Measurements from ENCODE around the gene IFT43. TPM values are rescaled to one million over a fixed set of nuclear protein-coding genes. Genes with fewer than 3 reads are reported as not detected.

The IFT43 gene
- total RNA-seq, 2 experiments from 2014 or later, result 4.5 TPM

DNA sequence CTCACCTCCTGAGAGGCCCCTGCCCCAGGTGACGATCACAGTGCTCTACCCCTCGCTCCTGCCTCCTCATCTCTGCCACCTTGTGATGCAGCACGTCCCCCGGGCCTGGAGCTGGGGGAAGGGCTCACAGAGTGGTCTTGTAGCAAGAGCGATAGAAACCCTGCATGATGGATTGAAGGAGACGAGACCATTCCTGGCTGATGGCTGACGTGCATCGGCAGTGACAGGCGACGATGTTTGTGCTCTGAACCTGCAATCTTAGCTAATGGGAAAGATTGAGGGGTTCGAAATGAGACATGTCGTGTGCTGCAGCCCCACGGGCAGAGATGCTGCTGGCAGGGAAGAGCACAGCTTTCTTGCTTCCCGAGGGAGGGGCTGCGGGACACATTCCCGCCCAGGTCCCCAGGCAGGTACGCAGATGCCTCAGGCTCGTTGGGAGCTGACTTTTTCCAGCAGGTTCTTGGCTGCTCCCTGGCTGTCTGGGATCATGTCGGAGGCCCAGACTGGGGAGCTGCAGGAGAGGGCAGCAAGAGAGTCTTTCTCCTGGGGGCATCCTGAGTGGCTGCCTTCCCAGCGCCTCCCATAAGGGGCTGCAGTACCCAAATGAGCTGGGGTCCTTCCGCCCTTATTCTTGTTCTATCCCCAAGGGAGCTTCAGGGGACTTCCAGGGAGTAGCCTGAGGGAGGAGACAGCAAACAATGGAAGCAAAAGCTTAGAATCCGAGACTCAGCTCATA, 127.5 kb downstream of the IFT43 start:
- DNase-seq, result no peak
- Mint-ChIP-seq H3K4me1 (no peaks in the 10 kb centered on the region), H3K27me3 (no peaks in the 10 kb centered on the region), H3K36me3 (ENCODE audit: low read depth) (no peaks in the 10 kb centered on the region), H3K9me3 (no peaks in the 10 kb centered on the region), H3K27ac (no peak overlapping the region), H3K4me3 (no peak overlapping the region)
- ChIA-PET CTCF (interaction anchor here (1.3 kb wide), 1 partner anchor 62 kb away, joined by 3 read pairs; no protein-coding TSS in a partner anchor), POLR2A (no interaction called here)

DNA sequence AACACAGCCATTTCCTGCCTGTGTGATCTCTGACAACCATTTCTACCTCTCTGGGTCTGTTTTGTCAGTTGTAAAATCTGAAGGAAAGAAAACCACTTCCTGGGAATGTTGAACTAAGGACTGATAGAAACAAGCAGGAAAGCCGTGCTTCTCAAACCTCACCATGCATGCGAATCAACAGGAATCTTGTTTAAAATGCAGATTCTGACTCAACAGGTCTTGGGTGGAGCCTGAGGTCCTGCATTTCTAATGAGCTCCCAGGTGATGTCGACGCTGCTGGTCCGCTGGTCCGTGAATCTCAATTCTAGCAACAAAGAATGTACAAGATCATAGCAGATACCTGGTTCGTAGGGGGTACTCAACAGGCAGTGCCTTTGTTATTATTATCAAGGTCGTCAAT, 128.1 kb downstream of the IFT43 start:
- ChIA-PET POLR2A (no interaction called here), CTCF (interaction anchor here (1.3 kb wide), 1 partner anchor 63 kb away, joined by 3 read pairs; no protein-coding TSS in a partner anchor)
- no peaks in the 10 kb centered on the region for H3K9me3 Mint-ChIP-seq
- H3K4me1 Mint-ChIP-seq, result no peaks in the 10 kb centered on the region
- H3K27me3 Mint-ChIP-seq, result no peaks in the 10 kb centered on the region
- no peak for DNase-seq
- no peak overlapping the region for H3K4me3 Mint-ChIP-seq
- H3K36me3 Mint-ChIP-seq (ENCODE audit: low read depth), result no peaks in the 10 kb centered on the region
- no peak overlapping the region for H3K27ac Mint-ChIP-seq

DNA sequence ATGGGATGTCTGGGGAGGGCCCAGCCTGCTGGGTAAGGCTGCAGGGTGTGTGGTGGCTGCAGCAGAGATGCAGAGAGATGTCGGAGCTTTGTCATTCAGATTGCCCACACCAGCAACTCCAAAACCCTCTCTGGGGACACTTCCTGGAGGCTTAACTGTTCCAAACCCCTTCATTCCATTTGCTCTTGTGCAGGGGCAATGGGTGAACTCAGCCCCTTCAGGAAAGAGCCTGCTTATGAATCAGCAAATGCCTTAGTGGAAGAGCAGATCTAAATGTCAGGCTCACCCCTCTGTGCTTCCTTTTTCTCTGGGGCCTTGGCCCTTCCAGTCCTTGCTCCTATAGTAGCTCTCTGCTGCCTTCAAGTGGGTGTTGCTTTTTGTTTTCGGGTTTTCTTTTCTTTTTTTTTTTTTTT, 129.5 kb downstream of the IFT43 start:
- Mint-ChIP-seq H3K36me3 (ENCODE audit: low read depth) (no peaks in the 10 kb centered on the region), H3K4me1 (no peaks in the 10 kb centered on the region), H3K9me3 (no peaks in the 10 kb centered on the region), H3K27me3 (no peaks in the 10 kb centered on the region), H3K4me3 (no peak overlapping the region), H3K27ac (no peak overlapping the region)
- DNase-seq, result no peak
- POLR2A ChIA-PET, result no interaction called here
- CTCF ChIA-PET, result interaction anchor here (1.0 kb wide), 1 partner anchor 208 kb away, joined by 3 read pairs; no protein-coding TSS in a partner anchor

DNA sequence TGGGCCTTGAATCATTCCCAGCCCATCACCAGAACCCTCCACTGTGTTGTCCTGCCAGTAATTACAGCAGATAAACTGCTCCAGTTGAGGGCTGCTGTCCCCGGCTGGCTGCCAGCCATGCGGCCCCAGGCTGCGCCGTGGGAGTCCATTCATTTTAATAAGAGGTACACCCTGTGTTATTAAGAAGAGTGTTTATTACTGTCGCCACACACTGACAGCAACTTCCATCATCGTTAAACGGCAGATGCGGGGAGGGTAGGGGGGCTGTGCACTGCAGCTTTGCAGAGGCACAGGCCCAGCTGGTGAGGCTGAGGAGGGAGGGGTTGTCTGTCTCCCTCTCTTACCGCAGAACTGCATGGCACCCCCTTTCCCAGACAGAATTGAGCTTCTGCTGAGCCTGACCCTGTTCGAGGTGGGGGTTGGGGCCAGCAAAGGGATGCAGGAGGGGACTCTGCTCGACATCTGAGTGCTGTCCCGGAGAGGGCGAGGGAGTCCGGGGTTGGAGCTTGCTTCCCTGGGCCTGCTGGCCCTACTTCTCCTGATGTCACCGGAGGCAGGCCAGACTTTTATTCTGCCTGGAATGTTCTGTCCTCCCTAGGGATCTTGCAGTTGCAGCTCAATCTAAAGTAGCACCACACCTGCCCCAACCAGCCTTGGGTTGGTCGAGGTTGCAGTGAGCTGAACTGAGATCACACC, 132.4 kb downstream of the IFT43 start:
- H3K27ac Mint-ChIP-seq, result no peak overlapping the region
- H3K36me3 Mint-ChIP-seq (ENCODE audit: low read depth), result no peaks in the 10 kb centered on the region
- no peaks in the 10 kb centered on the region for H3K27me3 Mint-ChIP-seq
- POLR2A ChIA-PET, result no interaction called here
- no peaks in the 10 kb centered on the region for H3K9me3 Mint-ChIP-seq
- H3K4me3 Mint-ChIP-seq, result no peak overlapping the region
- CTCF ChIA-PET, result no interaction called here
- no peak for DNase-seq
- H3K4me1 Mint-ChIP-seq, result no peaks in the 10 kb centered on the region

DNA sequence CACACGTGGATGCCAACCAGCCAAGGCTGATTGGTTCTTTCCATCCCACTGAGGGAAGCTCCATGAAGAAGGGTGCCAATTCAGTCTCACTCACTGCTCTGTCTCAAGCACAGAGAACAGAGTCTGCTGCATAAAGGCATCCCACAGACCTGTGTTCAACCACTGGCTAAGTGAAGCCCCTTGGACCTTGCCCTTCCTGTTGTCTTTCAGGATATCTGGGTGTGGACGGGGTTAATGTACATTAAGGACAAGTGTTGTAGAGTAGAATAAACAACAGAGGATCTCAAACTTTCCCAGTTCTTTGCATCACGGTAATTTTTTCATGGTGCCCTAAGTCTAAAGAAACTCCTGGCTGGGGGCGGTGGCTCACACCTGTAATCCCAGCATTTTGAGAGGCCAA, 133.0 kb downstream of the IFT43 start:
- Mint-ChIP-seq H3K9me3 (no peaks in the 10 kb centered on the region), H3K4me3 (no peak overlapping the region), H3K27ac (no peak overlapping the region), H3K4me1 (no peaks in the 10 kb centered on the region), H3K27me3 (no peaks in the 10 kb centered on the region), H3K36me3 (ENCODE audit: low read depth) (no peaks in the 10 kb centered on the region)
- POLR2A ChIA-PET, result no interaction called here
- CTCF ChIA-PET, result no interaction called here
- DNase-seq, result no peak

DNA sequence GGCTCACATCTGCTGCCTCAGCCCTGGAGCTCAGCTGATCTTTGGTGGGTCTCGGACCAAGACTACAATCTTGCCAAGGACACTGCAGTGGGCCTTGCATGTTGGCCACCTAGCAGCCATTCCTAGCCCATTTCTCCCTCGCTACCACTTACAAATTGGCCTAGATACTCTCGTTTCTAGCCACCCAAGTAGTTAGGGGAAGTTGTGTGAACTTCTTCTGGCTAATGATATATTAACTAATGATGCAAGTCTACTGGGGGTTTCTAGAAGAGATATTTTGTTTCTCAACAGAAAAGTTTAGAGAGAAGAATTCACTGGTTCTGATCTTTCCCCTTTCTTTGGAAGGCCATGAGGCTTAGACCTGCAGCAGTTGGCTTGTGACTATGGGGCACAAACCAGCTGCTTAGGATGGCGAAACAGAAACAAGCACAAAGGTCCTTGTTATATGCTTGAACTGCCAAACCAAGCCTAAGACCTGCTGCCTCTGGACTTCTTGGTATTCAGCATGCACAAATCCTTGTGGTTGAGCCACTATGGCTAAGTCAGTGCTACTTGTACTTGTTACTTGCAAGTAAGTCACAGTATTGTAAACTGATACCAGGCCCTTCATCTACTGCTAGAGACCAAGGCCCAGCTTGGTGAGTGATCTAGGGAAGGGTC, 135.7 kb downstream of the IFT43 start:
- Mint-ChIP-seq H3K36me3 (ENCODE audit: low read depth) (no peaks in the 10 kb centered on the region), H3K4me3 (no peak overlapping the region), H3K4me1 (no peaks in the 10 kb centered on the region), H3K27ac (no peak overlapping the region), H3K9me3 (no peaks in the 10 kb centered on the region), H3K27me3 (no peaks in the 10 kb centered on the region)
- CTCF ChIA-PET, result interaction anchor here (0.6 kb wide), 1 partner anchor 1606 kb away, joined by 4 read pairs; no protein-coding TSS in a partner anchor
- POLR2A ChIA-PET, result interaction anchor here (0.6 kb wide), 1 partner anchor 384 kb away, joined by 3 read pairs; no protein-coding TSS in a partner anchor
- DNase-seq, result no peak

DNA sequence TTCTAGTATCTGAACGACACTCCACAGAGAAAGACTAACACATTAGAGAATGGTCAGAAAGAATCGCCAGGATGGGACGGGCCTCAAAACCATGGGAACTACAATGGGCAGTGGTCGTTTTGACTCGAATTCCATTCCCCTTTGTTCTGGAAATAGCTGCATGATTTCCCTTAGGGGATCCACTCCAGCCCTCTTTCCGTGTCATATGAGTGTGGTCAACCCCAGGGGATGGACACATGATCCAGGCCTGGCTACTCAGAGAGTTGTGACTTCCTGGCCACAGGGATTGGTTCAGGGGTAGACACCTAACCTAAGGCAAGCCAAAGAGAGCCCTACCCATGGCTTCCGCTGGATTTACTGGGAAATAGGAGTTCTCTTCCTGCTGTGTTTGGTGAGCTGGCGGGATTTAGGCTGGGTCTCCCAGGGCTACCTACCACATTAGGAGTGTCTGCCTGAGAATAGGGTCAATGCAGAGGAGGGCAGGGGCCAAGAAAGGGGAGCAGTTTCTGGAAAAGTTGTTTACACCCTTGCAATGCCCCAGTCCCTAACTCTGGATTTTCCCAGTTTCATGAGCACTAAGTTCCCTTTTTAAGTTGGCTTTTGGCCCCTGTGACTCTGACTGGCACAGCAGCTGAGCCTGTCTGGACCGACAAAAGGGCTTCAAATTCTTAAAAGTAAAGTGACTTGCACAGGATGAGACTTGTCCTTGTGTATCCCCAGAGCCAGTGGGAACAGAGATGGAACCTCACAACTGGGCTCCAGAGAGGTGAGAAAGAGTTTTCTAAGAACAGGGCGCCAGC, 138.1 kb downstream of the IFT43 start:
- no peak for DNase-seq
- Mint-ChIP-seq H3K4me1 (no peaks in the 10 kb centered on the region), H3K9me3 (no peaks in the 10 kb centered on the region), H3K36me3 (ENCODE audit: low read depth) (no peaks in the 10 kb centered on the region), H3K4me3 (no peak overlapping the region), H3K27me3 (no peaks in the 10 kb centered on the region), H3K27ac (no peak overlapping the region)
- ChIA-PET POLR2A (no interaction called here), CTCF (no interaction called here)

DNA sequence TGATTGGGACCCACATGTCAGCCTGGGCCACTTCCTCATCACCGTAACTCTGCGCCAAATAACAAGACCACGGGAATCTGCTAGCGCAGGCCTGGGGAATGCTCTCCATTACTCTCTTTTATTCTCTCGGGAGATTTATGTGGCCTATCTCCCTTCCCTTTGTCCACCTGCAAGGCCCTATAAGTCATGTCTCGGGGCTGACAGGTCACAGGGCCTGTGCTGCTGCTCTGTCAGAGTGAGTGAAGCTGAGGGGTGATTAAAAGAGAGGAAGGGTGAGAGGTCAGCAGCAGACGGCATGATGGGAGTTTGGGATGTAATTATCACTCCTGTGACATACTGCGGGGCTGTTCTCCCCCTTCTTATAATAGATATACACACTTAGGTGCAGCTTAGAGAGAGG, 139.9 kb downstream of the IFT43 start:
- POLR2A ChIA-PET, result no interaction called here
- no peak overlapping the region for H3K27ac Mint-ChIP-seq
- H3K27me3 Mint-ChIP-seq, result peaks cover 6% of the 10 kb centered on the region

DNA sequence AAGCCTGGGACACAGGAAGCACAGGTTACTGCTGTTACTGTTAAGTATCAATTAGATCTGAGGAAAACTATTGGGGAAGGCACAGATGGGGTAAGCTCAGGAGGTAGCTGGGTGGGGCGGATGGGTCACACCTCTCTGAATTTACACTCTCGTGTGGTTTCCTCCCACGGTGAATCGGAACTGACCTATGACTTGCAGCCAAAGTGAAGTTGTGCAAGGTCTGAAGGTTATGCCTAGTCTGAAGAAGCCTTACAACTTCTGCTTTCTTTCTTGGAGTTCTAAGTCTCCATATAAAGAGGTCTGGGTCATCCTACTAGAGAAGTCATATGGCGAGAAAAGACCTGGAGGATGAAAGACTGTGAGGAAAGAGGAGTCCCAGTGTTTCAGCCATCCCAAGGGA, 140.5 kb downstream of the IFT43 start:
- POLR2A ChIA-PET, result no interaction called here

More for the DNA sequence above, 139.9 kb downstream of the IFT43 start:
- DNase-seq, result no peak
- Mint-ChIP-seq H3K9me3 (no peaks in the 10 kb centered on the region), H3K36me3 (ENCODE audit: low read depth) (no peaks in the 10 kb centered on the region), H3K4me3 (no peak overlapping the region), H3K4me1 (no peaks in the 10 kb centered on the region)
- CTCF ChIA-PET, result no interaction called here

DNA sequence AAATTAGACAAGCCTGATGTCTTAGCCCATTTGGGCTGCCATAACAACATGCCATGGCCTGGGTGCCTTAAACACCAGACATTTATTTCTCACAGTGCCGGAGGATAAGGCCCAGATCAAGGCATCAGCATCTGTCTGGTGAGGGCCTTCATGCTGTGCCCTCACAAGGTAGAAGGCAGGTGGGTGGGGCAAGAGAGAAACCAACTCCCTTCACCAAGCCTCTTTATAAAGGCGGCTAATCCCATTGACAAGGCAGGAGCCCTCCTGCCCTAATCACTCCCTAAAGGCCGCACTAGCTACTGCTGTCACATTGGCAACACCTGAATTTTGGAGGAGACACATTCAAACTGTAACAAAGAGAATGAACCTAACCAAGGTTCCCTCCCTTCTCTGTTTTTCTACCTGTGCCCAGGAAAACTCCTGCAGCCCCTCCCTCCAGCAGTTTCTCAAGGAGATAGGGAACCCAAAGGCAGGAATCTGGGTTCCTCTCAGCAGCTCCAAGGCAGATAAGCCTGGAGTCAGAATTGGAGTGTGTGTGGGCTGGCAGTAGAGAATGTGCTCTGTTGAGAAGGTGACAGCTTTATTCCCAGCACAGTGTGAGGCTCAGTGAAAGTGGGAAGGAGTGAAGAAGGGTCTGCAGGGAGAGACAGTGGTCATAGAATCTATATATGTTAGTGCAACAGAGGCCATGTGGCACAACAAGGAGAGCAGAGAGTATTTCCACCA, 144.5 kb downstream of the IFT43 start:
- H3K36me3 Mint-ChIP-seq (ENCODE audit: low read depth), result no peaks in the 10 kb centered on the region
- no peaks in the 10 kb centered on the region for H3K4me1 Mint-ChIP-seq
- no peak for DNase-seq
- H3K4me3 Mint-ChIP-seq, result no peak overlapping the region
- CTCF ChIA-PET, result no interaction called here
- POLR2A ChIA-PET, result no interaction called here
- H3K9me3 Mint-ChIP-seq, result no peaks in the 10 kb centered on the region
- H3K27ac Mint-ChIP-seq, result no peak overlapping the region
- H3K27me3 Mint-ChIP-seq, result peaks cover 26% of the 10 kb centered on the region

More for the DNA sequence above, 140.5 kb downstream of the IFT43 start:
- Mint-ChIP-seq H3K4me3 (no peak overlapping the region), H3K27me3 (peaks cover 12% of the 10 kb centered on the region), H3K36me3 (ENCODE audit: low read depth) (no peaks in the 10 kb centered on the region), H3K9me3 (no peaks in the 10 kb centered on the region), H3K27ac (no peak overlapping the region), H3K4me1 (no peaks in the 10 kb centered on the region)
- CTCF ChIA-PET, result no interaction called here
- no peak for DNase-seq

DNA sequence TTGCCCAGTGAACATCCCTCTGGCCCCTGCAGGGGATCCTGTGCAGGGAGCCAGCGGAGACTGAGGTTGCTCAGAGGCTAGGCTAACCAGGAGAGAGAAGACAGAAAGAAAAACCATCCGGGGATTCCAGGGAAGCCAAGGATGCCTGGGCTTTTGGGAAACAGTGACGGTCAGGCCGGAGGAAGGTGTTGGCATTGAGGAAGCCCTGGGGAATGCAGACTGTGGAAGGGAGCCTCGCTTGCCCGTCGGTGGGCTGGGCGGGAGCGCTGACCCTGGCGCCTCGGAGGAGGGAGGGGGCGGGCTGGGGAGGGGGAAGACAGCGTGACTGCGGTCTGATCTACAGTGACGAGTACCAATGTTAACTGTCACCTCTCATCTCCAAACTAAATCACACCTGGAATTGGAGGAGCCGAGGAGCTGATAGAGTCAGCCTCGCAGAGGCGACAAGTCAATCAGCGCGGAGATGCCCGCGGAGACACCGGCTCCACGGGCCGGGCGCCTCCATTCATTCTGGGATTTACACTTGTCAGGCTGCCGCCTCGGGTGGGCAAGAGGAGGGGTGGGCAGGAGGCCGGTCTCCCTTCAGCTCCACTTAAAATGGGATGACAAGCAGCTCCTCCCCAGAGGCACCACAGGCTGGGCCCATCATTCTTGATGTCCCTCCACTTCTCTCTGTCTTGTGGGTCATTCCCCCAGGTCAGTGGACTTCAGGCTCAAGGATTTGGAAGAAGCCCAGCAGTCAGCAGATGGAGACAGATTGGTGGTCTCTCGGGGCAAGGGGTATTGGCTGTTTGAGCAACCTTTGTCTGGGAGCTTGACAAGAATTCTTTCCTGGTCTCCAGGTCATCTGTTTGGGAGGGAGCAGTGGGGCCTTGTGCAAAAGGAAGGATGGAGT, 145.8 kb downstream of the IFT43 start:
- no peaks in the 10 kb centered on the region for H3K4me1 Mint-ChIP-seq
- CTCF ChIA-PET, result no interaction called here

More for the DNA sequence above, 145.8 kb downstream of the IFT43 start:
- no peaks in the 10 kb centered on the region for H3K36me3 Mint-ChIP-seq (ENCODE audit: low read depth)
- POLR2A ChIA-PET, result no interaction called here
- no peaks in the 10 kb centered on the region for H3K9me3 Mint-ChIP-seq
- H3K27ac Mint-ChIP-seq, result no peak overlapping the region
- H3K4me3 Mint-ChIP-seq, result no peak overlapping the region
- no peak for DNase-seq
- H3K27me3 Mint-ChIP-seq, result peaks cover 38% of the 10 kb centered on the region
